ENCODE measurements around the gene RNASE13.
"Not testable (repeated sequence)": the region's sequence is repeated elsewhere in the genome, so short reads cannot be mapped to it uniquely, and the experiment has no call there.

RNASE13 gene

GRCh38 chr14:21018781-21019180, 15.8 kb downstream of the RNASE13 start:
- no peak for DNase-seq

DNA sequence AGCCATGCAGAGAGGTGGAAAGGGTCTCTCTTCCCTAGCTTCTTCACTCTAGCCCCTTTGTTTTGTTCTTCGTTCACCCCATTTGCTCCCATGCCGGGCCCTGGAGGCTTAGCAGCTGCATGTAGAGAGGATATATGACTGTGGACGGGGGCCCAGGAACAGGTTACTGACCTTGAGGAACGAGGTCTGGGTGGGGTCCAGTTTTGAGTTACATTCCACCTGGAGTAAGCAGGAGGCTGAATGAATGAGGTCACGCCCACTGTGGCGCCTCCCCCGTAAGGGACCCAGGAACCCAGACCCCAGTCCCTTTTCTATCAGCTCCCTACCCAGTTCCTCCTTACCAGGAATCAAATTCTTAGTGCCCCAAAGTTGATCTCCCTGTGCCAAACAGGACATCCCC, 16.3 kb downstream of the RNASE13 start:
- DNase-seq: no peak

- DNase-seq: no peak
Measured at GRCh38 chr14:21017528-21018245, 16.9 kb downstream of the RNASE13 start.

GRCh38 chr14:21016413-21017190, 18.0 kb downstream of the RNASE13 start:
- DNase-seq: no peak

- DNase-seq: no peak
Measured at GRCh38 chr14:21015312-21015711, 19.3 kb downstream of the RNASE13 start.

- peak; percentile 82 for DNase-seq
Measured at GRCh38 chr14:21014761-21015190, 19.8 kb downstream of the RNASE13 start.

DNA sequence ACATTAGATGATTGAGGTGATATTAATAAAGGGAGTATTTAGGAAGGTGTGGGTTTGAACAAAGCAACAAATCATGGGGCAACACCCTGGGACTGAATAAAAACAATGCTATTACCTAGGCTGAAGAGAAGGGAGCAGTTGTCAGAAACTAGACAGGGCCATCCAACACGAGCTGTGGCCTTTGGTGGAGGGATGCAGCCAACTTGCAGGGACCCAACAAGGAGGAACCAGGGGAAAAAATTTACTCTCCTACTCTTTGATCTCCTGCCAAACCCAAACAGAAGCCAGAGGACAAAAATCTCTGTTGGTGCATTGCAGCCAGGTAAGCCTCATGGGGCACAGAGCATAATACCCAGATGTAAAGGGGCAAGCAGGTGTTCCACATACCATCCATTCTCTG, 23.5 kb downstream of the RNASE13 start:
- DNase-seq: no peak

DNA sequence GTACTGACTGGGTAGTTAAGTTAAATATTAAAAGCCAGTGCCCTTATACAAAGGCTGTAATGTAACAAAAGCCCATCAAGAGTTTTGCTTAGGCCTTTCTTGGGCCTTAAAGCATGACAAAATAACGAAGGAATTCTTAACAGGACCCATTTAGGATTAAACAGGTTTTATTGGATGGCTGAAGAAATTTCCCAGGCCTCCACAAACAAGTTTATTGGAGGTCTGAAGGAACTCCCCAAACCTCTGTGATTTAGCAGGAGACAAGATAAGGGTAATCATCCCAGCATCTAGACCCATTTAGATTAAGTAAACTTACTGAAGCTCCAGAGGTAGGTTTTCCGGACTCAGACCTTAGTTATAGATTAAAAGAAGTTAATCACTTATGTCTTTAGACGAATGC, 24.9 kb downstream of the RNASE13 start:
- not testable (repeated sequence) for DNase-seq

- no peak for DNase-seq
Measured at GRCh38 chr14:21003788-21004346, 30.7 kb downstream of the RNASE13 start.

DNA sequence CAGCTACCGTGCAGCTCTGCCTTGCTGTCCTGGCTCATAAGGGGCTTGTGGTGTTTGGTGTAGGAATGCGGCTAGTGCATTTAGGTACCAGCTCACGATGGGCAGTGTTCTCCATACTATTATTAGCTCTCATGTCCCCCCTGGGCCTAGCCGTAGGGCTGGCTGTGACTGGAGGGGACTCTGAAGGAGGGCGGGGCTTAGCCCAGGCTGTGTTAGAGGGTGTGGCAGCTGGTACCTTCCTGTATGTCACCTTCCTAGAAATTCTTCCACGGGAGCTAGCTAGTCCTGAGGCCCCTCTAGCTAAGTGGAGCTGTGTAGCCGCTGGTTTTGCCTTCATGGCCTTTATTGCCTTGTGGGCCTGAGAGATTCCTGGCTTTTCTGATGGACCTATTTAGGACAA, 33.4 kb downstream of the RNASE13 start:
- no peak for DNase-seq

GRCh38 chr14:20999591-20999990, 35.0 kb downstream of the RNASE13 start:
- no peak for DNase-seq

DNA sequence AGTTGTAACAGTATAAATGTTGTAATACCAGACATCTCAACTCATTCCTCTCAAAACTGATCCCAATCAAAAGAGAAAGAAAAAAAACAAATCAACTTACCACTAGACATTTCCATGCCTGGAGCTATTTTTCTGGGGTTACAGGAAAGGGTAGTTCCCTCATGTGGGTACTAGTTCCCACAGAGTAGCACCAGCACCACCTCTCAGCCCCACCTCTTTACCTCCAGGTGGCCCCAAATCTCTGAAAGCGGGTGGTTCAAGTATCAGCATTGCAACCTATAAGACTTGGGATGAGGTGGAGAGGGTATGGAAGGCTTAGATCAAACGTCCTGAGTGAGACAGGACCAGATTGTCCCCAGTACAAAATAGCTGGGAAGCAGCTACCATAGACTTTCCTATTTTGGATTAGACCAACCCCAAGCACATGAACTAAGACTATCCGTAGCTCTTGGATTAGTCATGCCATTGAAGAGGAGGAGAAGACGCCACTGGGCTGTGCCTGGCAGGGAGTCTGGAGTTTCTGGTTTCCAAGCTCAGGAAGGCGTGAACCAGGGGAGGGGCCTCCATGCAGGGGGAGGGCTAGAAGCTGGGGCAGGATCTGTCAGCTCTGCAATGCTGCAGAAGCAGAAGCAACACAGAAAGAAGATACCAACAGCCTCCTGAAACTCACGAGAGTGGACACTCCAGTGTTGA, 35.8 kb downstream of the RNASE13 start, which contains the start of gene SLC39A2:
Gene SLC39A2, plus strand, starts transcription at position 620 of the 693 bp plus-strand sequence. CDS start 154 bp downstream, outside the sequence.
- no peak for DNase-seq

DNA sequence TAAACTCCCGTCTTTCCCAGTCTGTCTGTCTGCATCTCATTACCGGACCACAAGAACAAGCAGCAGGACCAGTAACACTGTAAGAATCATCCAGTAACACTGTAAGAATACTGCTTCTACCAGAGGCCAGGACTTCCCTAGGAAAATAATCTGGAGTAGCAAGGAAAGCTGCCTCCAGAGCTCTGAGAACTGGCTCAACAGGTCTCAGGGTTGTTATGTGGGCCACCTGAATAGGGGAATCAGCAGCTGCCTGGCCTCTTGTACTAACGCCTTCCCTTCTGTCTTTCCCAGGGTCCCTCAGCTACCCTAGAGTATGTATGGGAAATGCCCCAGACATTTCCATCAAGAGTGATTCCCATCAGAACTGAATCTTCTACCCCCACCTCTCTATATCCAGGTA, 36.5 kb downstream of the RNASE13 start:
- no peak for DNase-seq

DNA sequence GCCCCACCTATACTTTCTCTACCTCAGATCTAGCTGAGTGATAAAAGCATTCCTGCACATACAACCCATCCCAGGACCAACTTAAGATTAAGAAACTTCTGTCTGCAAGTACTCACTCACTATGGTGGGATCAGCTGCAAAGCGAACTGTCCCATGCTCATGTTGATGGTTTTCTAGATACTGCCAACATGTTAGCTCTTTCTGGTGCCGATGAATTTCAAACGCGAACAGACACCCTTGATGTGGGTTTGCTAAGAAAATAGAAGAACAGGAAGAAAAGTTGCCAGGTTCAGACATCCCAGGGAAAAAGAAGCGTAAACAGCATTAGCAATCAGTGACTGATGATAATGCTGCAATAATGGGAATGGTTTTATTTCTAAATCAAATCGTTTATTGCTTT, 37.0 kb downstream of the RNASE13 start:
- DNase-seq: no peak

DNA sequence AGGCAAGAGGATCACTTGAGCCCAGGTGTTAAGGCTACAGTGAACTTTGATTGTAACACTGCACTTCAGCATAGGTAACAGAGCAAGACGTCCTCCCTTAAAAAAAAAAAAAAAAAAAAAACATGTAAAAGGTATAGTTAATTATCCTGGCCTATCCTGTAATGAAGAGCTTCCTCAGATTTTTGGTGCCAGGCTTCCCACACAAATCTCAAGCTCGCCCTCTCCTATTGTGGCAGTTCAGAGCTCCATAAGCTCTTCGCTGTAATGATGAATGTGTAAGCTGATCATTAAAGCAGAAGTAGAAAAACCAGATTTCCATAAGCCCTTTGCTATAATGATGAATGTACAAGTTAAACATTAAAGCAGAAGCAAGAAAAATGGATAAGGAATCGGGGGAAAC, 37.5 kb downstream of the RNASE13 start:
- DNase-seq: no peak

GRCh38 chr14:20996521-20996920, 38.1 kb downstream of the RNASE13 start:
- no peak for DNase-seq

GRCh38 chr14:20989787-20990600, 44.6 kb downstream of the RNASE13 start, which contains the start of gene METTL17:
Gene METTL17 (plus strand): TSS chr14:20989980. CDS start chr14:20990003, 23 bp downstream.
- DNase-seq: peak; percentile 84

DNA sequence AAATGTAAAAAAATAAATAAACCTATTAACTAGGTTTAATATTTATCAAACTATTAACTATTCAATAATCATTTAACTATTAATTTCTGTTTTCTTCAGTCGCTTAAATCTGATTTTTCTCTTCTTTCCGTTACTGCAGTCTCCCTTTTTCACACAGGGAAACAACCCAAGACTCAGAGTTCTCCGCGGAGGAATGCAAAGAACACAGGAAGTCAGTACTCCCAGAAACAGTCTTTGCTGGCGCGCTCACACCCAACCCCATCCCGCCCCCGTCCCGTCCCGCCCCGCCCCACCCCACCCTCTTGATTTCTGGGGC, 45.2 kb downstream of the RNASE13 start:
- no peak for DNase-seq

- no peak for DNase-seq
Measured at GRCh38 chr14:20988717-20989470, 45.7 kb downstream of the RNASE13 start.

GRCh38 chr14:20986811-20987210, 47.8 kb downstream of the RNASE13 start:
- no peak for DNase-seq

GRCh38 chr14:20985650-20986049, 49.0 kb downstream of the RNASE13 start:
- not testable (repeated sequence) for DNase-seq

All from activated gamma-delta T cell treated with Interleukin-2 at 50 U/mL for 16 hours (primary cell).